GM12872 (cell line): ENCODE results near the gene CSNK2A1.

Source experiments
- TF ChIP-seq, protein P1 (sequence below): IDR thresholded peaks from 3 replicates; pipeline ENCODE4 v1.5.1; 2011; ENCODE audit warnings: low read depth, mild to moderate bottlenecking, low read length, moderate library complexity; ENCODE audit not compliant: insufficient read depth

The CSNK2A1 gene

DNA sequence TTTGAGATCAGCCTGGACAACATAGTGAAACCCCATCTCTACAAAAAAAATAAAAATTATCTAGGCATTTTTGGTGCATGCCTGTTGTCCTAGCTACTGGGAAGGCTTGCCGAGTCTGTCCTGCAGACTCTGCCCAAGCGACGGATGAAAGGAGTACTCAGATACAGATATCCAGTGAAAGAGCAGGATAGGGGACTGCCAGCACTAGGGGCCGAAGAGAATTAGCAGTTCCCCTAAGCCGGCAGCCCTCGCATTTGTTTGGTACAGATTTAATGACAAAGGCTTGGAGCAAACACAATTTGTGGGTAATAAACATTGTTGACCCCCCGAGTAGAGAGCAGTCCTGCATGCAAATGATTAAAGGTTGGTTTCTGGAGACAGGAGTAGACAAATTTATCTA is 75.8 kb downstream of the CSNK2A1 start:
- TF ChIP-seq, protein P1, sequence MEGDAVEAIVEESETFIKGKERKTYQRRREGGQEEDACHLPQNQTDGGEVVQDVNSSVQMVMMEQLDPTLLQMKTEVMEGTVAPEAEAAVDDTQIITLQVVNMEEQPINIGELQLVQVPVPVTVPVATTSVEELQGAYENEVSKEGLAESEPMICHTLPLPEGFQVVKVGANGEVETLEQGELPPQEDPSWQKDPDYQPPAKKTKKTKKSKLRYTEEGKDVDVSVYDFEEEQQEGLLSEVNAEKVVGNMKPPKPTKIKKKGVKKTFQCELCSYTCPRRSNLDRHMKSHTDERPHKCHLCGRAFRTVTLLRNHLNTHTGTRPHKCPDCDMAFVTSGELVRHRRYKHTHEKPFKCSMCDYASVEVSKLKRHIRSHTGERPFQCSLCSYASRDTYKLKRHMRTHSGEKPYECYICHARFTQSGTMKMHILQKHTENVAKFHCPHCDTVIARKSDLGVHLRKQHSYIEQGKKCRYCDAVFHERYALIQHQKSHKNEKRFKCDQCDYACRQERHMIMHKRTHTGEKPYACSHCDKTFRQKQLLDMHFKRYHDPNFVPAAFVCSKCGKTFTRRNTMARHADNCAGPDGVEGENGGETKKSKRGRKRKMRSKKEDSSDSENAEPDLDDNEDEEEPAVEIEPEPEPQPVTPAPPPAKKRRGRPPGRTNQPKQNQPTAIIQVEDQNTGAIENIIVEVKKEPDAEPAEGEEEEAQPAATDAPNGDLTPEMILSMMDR = no peak

DNA sequence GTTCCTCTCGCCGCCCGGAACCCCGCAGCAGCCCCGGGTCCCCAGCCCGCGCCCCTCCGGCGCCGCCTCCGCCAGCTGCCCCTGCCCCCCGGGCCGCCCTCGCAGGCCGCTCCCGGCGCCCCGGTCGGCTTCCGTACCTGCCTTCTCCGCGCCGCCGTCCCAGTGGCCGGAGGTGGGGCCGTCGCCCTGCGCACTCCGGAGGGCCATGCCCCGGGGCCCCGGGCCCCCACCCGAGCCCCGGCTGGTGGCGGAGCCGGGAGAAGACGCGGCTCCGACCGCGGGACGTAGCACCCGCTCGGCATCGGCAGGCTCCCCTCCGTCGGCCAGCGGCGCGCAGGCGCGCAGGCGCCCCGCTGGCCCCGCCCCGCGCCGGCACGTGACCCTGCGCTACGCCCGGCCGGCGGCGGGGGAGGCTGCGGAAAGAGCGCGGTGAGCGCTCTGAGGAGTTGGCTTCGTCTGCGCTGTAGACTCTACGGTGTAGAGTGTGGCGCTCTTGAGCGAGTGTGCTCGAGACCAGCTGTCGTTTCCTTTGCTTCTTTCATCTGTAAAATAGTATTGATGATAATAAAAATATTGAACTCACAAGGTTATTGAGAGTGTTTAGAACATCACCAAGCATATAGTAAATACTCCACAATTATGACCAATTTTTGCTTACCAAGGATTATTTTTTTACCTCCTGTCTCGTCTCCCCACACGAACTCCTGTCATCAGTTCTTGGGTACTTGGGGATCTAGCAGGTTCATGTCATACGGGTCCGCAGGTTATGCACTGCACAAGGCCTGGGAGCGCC is 81.2 kb downstream of the CSNK2A1 start, which contains the start of gene TBC1D20:
Gene TBC1D20 (minus strand): TSS at position 335 of the 793 bp plus-strand sequence. CDS start 128 bp downstream, at position 207.
- TF ChIP-seq, protein P1 = peak; percentile 40; the same call in 1 of the 3 replicates

DNA sequence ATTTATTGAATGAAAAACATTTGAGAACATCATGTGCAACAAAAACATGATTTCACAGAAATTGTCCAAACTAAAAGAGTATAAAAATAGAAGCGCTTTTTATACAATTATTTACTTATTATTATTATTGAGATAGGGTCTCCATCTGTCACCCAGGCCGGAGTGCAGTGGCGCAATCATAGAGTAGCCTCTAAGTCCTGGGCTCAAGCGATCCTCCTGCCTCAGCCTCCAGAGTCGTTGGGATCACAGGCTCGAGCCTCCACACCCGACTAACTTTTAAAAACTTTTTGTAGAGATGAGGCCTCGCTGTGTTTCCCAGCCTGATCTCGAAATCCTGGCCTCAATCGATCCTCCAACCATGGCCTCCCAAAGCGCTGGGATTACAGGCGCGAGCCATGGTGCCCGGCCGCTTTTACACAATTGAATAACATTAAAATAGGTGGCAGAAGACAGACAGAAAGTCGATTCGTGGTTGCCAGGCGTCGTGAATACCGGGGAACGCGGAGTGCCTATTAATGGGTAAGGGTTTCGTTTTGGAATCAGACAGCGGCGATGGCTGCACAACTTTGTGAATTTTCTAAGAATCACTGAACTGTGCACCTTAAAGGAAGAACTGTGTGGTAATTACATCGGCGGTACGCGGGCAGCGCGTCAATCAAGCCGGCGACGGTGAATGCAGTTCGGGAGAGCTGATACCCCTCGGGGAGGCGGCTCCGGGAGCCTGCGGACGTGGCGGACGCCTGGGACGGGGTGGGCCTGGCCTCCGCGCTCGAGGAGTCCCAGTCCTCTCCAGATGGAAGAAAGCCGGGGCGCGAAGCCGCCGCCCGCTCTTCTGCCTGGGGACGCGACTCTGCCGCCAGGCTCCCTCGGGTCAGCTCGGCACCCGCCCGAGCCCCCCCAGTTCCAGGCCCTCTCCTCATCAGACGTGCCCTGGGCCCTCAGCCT is 82.1 kb downstream of the CSNK2A1 start:
- TF ChIP-seq, protein P1 = no peak

DNA sequence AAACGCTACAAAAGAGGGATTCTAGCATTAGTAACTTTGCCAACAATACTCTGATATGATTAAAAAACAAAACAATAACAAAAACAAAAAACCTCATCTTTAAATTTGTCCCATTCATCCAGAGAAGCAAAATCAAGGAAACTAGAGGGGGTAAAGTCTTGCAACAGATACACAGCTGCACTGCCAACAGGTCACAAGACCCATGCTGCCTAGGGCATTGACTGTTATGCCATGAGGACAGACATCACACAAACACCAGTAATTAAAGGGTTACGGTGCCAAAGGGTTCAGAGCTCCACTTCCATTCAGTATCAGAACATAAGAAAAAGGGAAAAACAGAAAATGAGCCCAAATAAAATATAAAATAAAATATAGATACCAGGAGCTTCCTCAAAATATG is 82.9 kb downstream of the CSNK2A1 start:
- TF ChIP-seq, protein P1 = no peak

DNA sequence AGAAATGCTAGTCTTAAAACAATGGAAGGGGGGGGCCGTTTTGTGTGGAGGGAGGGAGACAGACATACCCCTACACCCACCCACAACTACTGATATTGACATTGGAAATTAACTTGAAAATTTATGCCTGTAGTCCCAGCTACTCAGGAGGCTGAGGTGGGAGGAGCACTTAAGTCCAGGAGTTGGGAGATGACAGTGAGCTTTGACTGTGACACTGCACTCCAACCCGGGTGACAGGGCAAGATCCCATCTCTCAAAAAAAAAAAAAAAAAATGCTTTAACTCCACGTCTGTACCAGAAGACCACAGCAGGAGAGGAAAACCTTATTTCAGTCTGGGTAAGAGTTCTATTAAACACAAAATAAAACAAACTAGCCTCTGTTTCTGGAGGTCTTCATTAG is 83.4 kb downstream of the CSNK2A1 start:
- TF ChIP-seq, protein P1 = no peak

DNA sequence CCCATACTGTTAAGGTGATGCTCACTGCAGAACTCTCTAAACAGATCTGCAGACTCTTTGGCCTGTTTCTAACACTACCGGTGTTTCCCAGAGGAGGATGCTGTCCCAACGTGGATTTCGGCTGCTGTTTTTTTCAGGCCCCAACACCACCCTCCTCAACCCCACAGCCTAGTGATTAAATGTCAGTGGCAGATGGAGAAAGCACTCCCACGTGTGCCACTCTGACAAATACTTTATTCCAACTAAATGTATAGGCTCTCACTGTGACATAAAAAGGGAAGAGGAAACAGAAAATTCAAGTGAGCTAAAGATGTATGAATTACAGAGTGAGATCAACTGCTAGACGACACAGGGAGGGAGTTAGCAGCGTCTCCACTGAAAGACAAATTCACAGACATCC is 84.8 kb downstream of the CSNK2A1 start:
- TF ChIP-seq, protein P1 = no peak

DNA sequence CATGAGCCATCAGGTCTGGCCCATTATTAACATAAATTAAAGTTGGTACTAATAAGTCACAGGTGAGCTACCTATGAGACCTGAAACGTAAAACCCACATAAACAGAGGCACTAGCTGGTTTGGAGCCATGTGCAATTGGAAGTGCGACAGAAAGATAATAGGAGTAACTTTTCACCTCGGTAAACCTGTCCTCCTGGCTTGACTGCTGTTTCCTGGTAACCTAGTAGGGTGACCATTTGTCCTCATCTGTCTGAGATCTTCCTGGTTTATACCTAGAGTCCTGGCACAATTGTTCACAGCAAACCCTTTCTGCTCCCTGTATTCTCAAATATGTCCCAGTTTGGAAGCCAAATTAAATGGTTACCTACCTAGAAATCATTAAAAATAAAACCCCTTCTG is 88.6 kb downstream of the CSNK2A1 start:
- TF ChIP-seq, protein P1 = no peak
